IMR-90 (cell line): ENCODE measurements around the gene INTS14. TPM values are rescaled to one million over a fixed set of nuclear protein-coding genes. Genes with fewer than 3 reads are reported as not detected.

Experiments
- ATAC-seq: fragments of 200-7000 bp; cut with Tn5 transposase; 2 replicates; pipeline ENCODE4 v1.9.1; 2020; ENCODE audit warnings: low read depth, mild to moderate bottlenecking, moderate library complexity
- BruUV-seq: library from RNA; stranded (reverse); fragments of 400-500 nt; replicated peaks from 2 replicates; lab custom pipeline; 2021; lab: Mats Ljungman, UMichigan
- CTCF ChIA-PET: fragments of 300-600 bp; formaldehyde crosslinking; extraction: SDS; loops from one replicate; lab custom pipeline; 2021; ENCODE audit warnings: antibody characterized with exemption; lab: Yijun Ruan, JAX
- POLR2A ChIA-PET: fragments of 300-600 bp; sonication (Branson Sonifier 250); formaldehyde crosslinking; loops from one replicate; lab custom pipeline; 2022; ENCODE audit warnings: antibody characterized with exemption; ENCODE audit not compliant: unreplicated experiment; lab: Charles Lee
- DNase-seq: peaks from one replicate; pipeline ENCODE4 v3.0.0; 2013
- H2AFZ ChIP-seq: replicated peaks from 2 replicates; pipeline ENCODE3; 2013; ENCODE audit warnings: low read length, mild to moderate bottlenecking; ENCODE audit not compliant: poor library complexity
- H2AK5ac ChIP-seq: 2 replicates; pipeline ENCODE4 v1.6.1; 2013; ENCODE audit warnings: low read depth, low read length, inconsistent platforms
- H2AK9ac ChIP-seq: replicated peaks from 2 replicates; pipeline ENCODE3; 2013; ENCODE audit warnings: mild to moderate bottlenecking, low read depth, low read length, moderate library complexity; ENCODE audit not compliant: poor library complexity
- H2BK120ac ChIP-seq: 2 replicates; pipeline ENCODE4 v1.6.1; 2013; ENCODE audit warnings: low read depth, low read length, inconsistent platforms
- H2BK15ac ChIP-seq: 3 replicates; pipeline ENCODE4 v1.6.1; 2013; ENCODE audit warnings: low read depth, low read length, inconsistent platforms
- H2BK20ac ChIP-seq: 2 replicates; pipeline ENCODE4 v1.6.1; 2013; ENCODE audit warnings: low read depth, mild to moderate bottlenecking, inconsistent platforms, low read length, moderate library complexity
- H2BK5ac ChIP-seq: 2 replicates; pipeline ENCODE4 v1.6.1; 2013; ENCODE audit warnings: mild to moderate bottlenecking, low read depth, low read length, inconsistent platforms; ENCODE audit not compliant: poor library complexity, severe bottlenecking
- H3K14ac ChIP-seq: replicated peaks from 2 replicates; pipeline ENCODE4 v1.6.1; 2013; ENCODE audit warnings: low read depth, low read length, inconsistent platforms
- H3K18ac ChIP-seq: 2 replicates; pipeline ENCODE4 v1.6.1; 2013; ENCODE audit warnings: low read depth, low read length, control low read depth
- H3K23ac ChIP-seq: 2 replicates; pipeline ENCODE4 v1.6.1; 2013; ENCODE audit warnings: low read depth, low read length, inconsistent platforms
- H3K27ac ChIP-seq: 2 replicates; pipeline ENCODE4 v1.5.1; 2013; ENCODE audit warnings: mild to moderate bottlenecking, control low read depth, low read length; ENCODE audit not compliant: insufficient read depth
- H3K27me3 ChIP-seq: 2 replicates; pipeline ENCODE4 v1.6.1; 2013; ENCODE audit warnings: low read length; ENCODE audit not compliant: control insufficient read depth, insufficient read depth
- H3K36me3 ChIP-seq: 2 replicates; pipeline ENCODE4 v1.6.1; 2013; ENCODE audit warnings: low read length, mixed read lengths; ENCODE audit not compliant: control insufficient read depth, insufficient read depth
- H3K4ac ChIP-seq: 2 replicates; pipeline ENCODE4 v1.6.1; 2013; ENCODE audit warnings: low read depth, low read length, inconsistent platforms
- H3K4me1 ChIP-seq: 2 replicates; pipeline ENCODE4 v1.6.1; 2013; ENCODE audit warnings: low read length, mixed read lengths; ENCODE audit not compliant: control insufficient read depth, insufficient read depth
- H3K4me2 ChIP-seq: 2 replicates; pipeline ENCODE4 v1.6.1; 2013; ENCODE audit warnings: low read depth, mild to moderate bottlenecking, control low read depth, low read length, moderate library complexity
- H3K4me3 ChIP-seq: 2 replicates; pipeline ENCODE4 v1.5.1; 2013; ENCODE audit warnings: low read depth, mild to moderate bottlenecking, control low read depth, low read length, moderate library complexity; ENCODE audit not compliant: insufficient read depth
- H3K56ac ChIP-seq: 2 replicates; pipeline ENCODE4 v1.6.1; 2013; ENCODE audit warnings: low read length, inconsistent platforms; ENCODE audit not compliant: insufficient read depth; ENCODE audit errors: extremely low read depth
- H3K79me1 ChIP-seq, 2 experiments: 2 replicates each; pipeline ENCODE4 v1.6.1; 2013; ENCODE audit warnings: low read length in 2 of 2, inconsistent platforms in 1 of 2, low read depth in 1 of 2
- H3K9ac ChIP-seq: 2 replicates; pipeline ENCODE4 v1.6.1; 2013; ENCODE audit warnings: low read depth, low read length, control low read depth
- H3K9me1 ChIP-seq: 2 replicates; pipeline ENCODE4 v1.6.1; 2013; ENCODE audit warnings: low read length, inconsistent platforms; ENCODE audit not compliant: insufficient read depth
- H3K9me3 ChIP-seq: 2 replicates; pipeline ENCODE4 v1.6.1; 2013; ENCODE audit warnings: low read length; ENCODE audit not compliant: control insufficient read depth, insufficient read depth
- H4K20me1 ChIP-seq: 2 replicates; pipeline ENCODE4 v1.6.1; 2013; ENCODE audit warnings: low read length, inconsistent platforms; ENCODE audit not compliant: insufficient read depth
- H4K5ac ChIP-seq: 2 replicates; pipeline ENCODE4 v1.6.1; 2013; ENCODE audit warnings: mild to moderate bottlenecking, low read depth, low read length, control low read depth
- H4K8ac ChIP-seq, 2 experiments: 2 replicates each; pipeline ENCODE4 v1.6.1; 2013; ENCODE audit warnings: low read depth in 2 of 2, low read length in 2 of 2, control low read depth in 1 of 2, inconsistent platforms in 1 of 2
- H4K91ac ChIP-seq: 2 replicates; pipeline ENCODE4 v1.6.1; 2013; ENCODE audit warnings: low read depth, low read length, inconsistent platforms; ENCODE audit not compliant: insufficient read depth
- BHLHE40 ChIP-seq: fragments of 150-350 bp; IDR thresholded peaks from 2 replicates; pipeline ENCODE4 v1.6.1; 2016; ENCODE audit warnings: mild to moderate bottlenecking, low read depth, low read length
- CEBPB ChIP-seq: IDR thresholded peaks from 2 replicates; pipeline ENCODE4 v1.6.1; 2012; ENCODE audit warnings: low read depth, low read length, improper control_type of control experiment
- CHD1 ChIP-seq: IDR thresholded peaks from 2 replicates; pipeline ENCODE4 v1.6.1; 2012; ENCODE audit warnings: low read depth, low read length, improper control_type of control experiment
- FOS ChIP-seq: fragments of 150-350 bp; IDR thresholded peaks from 2 replicates; pipeline ENCODE4 v1.6.1; 2016; ENCODE audit warnings: low read depth, low read length
- MAFK ChIP-seq: IDR thresholded peaks from 2 replicates; pipeline ENCODE4 v1.6.1; 2012; ENCODE audit warnings: low read depth, low read length, improper control_type of control experiment
- MAZ ChIP-seq: IDR thresholded peaks from 2 replicates; pipeline ENCODE4 v1.6.1; 2012; ENCODE audit warnings: low read depth, mild to moderate bottlenecking, low read length, improper control_type of control experiment, moderate library complexity, borderline replicate concordance
- MXI1 ChIP-seq: IDR thresholded peaks from 2 replicates; pipeline ENCODE4 v1.6.1; 2012; ENCODE audit warnings: low read depth, mild to moderate bottlenecking, low read length, moderate library complexity, borderline replicate concordance
- NFE2L2 ChIP-seq: fragments of 150-350 bp; IDR thresholded peaks from 2 replicates; pipeline ENCODE4 v1.6.1; 2016; ENCODE audit warnings: low read depth, mild to moderate bottlenecking, low read length
- POLR2A ChIP-seq: IDR thresholded peaks from 2 replicates; pipeline ENCODE4 v1.6.1; 2012; ENCODE audit warnings: mild to moderate bottlenecking, low read depth, low read length
- RAD21 ChIP-seq: IDR thresholded peaks from 2 replicates; pipeline ENCODE4 v1.6.1; 2012; ENCODE audit warnings: low read length, improper control_type of control experiment
- RCOR1 ChIP-seq: IDR thresholded peaks from 2 replicates; pipeline ENCODE4 v1.6.1; 2012; ENCODE audit warnings: mild to moderate bottlenecking, low read length, improper control_type of control experiment; ENCODE audit not compliant: insufficient replicate concordance
- RFX5 ChIP-seq: IDR thresholded peaks from 2 replicates; pipeline ENCODE4 v1.8.0; 2012; ENCODE audit warnings: low read depth, mild to moderate bottlenecking, low read length, moderate library complexity
- SMC3 ChIP-seq: fragments of 150-350 bp; IDR thresholded peaks from 2 replicates; pipeline ENCODE4 v1.6.1; 2016; ENCODE audit warnings: low read depth, mild to moderate bottlenecking, antibody characterized with exemption, low read length, moderate library complexity
- dilution Hi-C: fragments of 300-500 bp; cut with HindIII; formaldehyde crosslinking; loops from one replicate; pipeline ENCODE4 v1.14.3; 2018; ENCODE audit warnings: low sequenced_read_pairs; ENCODE audit not compliant: unreplicated experiment
- in situ Hi-C: fragments of 300-500 bp; cut with MboI; formaldehyde crosslinking; loops from 3 replicates; pipeline ENCODE4 v1.14.3; 2019; ENCODE audit warnings: low sequenced_read_pairs, inconsistent platforms, mixed read lengths
- intact Hi-C: fragments of 100-400 bp; cut with micrococcal nuclease; formaldehyde crosslinking; loops from 2 replicates; pipeline ENCODE4 v1.10.0; 2022
- polyA plus RNA-seq, 3 experiments: library from polyadenylated mRNA; depleted of rRNA; stranded (reverse); fragments of >200 nt; gene quantifications; 2 replicates each; pipeline ENCODE4 v1.2.3, GENCODE V29; 2012; ENCODE audit warnings: low replicate concordance in 1 of 3
- total RNA-seq: library from RNA; depleted of rRNA; stranded (reverse); fragments of >200 nt; gene quantifications from 2 replicates; pipeline ENCODE4 v1.2.3, GENCODE V29; 2012
- TF ChIP-seq, protein P1 (sequence below): fragments of 150-350 bp; IDR thresholded peaks from 2 replicates; pipeline ENCODE4 v1.6.1; 2017; ENCODE audit warnings: mild to moderate bottlenecking, antibody characterized with exemption, low read length, low read depth
- TF ChIP-seq, protein P2 (sequence below): fragments of 150-350 bp; IDR thresholded peaks from 2 replicates; pipeline ENCODE4 v1.6.1; 2016; ENCODE audit warnings: low read depth, mild to moderate bottlenecking, low read length, moderate library complexity, borderline replicate concordance
- TF ChIP-seq, protein P3 (sequence below): conservative IDR thresholded peaks from 2 replicates; pipeline ENCODE4 v1.5.1; 2012; ENCODE audit warnings: mild to moderate bottlenecking, low read depth, low read length, improper control_type of control experiment

The INTS14 gene
- total and polyA plus RNA-seq, 2 of the 4 experiments (the other 2 are of a cell fraction): 22.9 to 39.5 TPM

DNA sequence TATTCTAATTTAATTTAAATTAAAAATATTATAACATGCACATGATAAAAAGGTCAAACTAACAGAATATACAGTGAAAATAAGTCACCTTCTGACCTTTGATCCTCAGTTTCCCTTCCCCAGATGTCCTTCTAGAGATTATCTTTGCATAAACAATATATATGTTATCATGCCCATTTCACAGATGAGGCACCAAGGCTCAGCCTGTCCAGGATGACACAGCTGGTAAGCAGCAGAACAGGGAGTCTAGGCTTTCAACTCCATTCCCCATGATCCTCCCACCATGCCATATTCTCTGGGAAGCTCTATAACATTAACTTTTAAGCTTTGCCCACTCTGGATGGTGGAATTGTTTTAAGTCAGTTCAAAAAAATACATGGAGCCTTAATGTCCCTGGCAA lies 12.2 kb upstream of the INTS14 start:
- H3K9me1 ChIP-seq: peaks cover 9% of the 10 kb centered on the region
- no peak overlapping the region for H3K4me3 ChIP-seq
- dilution Hi-C loops (no loop called here), intact Hi-C loops (no loop called here), in situ Hi-C loops (loop anchor here (25.0 kb wide), 1 partner anchor 664 kb away; the partner anchor contains the start of gene DIS3L)
- no peak overlapping the region for H3K14ac ChIP-seq
- H3K18ac ChIP-seq: no peak overlapping the region
- H2BK5ac ChIP-seq: no peak overlapping the region
- H2AK5ac ChIP-seq: no peak overlapping the region
- no peak overlapping the region for H3K23ac ChIP-seq
- no peaks in the 10 kb centered on the region for H4K20me1 ChIP-seq
- ChIA-PET CTCF (interaction anchor here (0.5 kb wide), 1 partner anchor 230 kb away, joined by 4 read pairs; no protein-coding TSS in a partner anchor), POLR2A (no interaction called here)
- no peak overlapping the region for H2BK120ac ChIP-seq
- no peak overlapping the region for H3K56ac ChIP-seq
- DNase-seq: no peak
- no peak overlapping the region for H3K27ac ChIP-seq
- H3K4ac ChIP-seq: no peak overlapping the region
- BruUV-seq: no TSS peak
- H3K79me1 ChIP-seq: no peaks in the 10 kb centered on the region
- no peak overlapping the region for H4K8ac ChIP-seq
- H4K5ac ChIP-seq: no peak overlapping the region
- no peak overlapping the region for H2AFZ ChIP-seq
- H3K27me3 ChIP-seq: no peaks in the 10 kb centered on the region
- H3K4me1 ChIP-seq: no peaks in the 10 kb centered on the region
- H3K36me3 ChIP-seq: no peaks in the 10 kb centered on the region; the same call in 1 of the 2 replicates
- no peak overlapping the region for H2BK15ac ChIP-seq
- H4K91ac ChIP-seq: no peak overlapping the region
- H2AK9ac ChIP-seq: no peak overlapping the region
- no peak overlapping the region for H3K4me2 ChIP-seq
- TF ChIP-seq RAD21: no peak
- TF ChIP-seq MXI1: no peak
- no peak for TF ChIP-seq MAFK
- TF ChIP-seq BHLHE40: no peak
- TF ChIP-seq, protein P1, sequence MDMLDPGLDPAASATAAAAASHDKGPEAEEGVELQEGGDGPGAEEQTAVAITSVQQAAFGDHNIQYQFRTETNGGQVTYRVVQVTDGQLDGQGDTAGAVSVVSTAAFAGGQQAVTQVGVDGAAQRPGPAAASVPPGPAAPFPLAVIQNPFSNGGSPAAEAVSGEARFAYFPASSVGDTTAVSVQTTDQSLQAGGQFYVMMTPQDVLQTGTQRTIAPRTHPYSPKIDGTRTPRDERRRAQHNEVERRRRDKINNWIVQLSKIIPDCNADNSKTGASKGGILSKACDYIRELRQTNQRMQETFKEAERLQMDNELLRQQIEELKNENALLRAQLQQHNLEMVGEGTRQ: no peak
- no peak for TF ChIP-seq MAZ
- TF ChIP-seq SMC3: no peak
- no peak for TF ChIP-seq NFE2L2
- no peak for TF ChIP-seq RFX5
- no peak for TF ChIP-seq FOS
- TF ChIP-seq RCOR1: no peak
- TF ChIP-seq, protein P2, sequence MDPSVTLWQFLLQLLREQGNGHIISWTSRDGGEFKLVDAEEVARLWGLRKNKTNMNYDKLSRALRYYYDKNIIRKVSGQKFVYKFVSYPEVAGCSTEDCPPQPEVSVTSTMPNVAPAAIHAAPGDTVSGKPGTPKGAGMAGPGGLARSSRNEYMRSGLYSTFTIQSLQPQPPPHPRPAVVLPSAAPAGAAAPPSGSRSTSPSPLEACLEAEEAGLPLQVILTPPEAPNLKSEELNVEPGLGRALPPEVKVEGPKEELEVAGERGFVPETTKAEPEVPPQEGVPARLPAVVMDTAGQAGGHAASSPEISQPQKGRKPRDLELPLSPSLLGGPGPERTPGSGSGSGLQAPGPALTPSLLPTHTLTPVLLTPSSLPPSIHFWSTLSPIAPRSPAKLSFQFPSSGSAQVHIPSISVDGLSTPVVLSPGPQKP: no peak
- no peak for TF ChIP-seq CHD1
- TF ChIP-seq, protein P3, sequence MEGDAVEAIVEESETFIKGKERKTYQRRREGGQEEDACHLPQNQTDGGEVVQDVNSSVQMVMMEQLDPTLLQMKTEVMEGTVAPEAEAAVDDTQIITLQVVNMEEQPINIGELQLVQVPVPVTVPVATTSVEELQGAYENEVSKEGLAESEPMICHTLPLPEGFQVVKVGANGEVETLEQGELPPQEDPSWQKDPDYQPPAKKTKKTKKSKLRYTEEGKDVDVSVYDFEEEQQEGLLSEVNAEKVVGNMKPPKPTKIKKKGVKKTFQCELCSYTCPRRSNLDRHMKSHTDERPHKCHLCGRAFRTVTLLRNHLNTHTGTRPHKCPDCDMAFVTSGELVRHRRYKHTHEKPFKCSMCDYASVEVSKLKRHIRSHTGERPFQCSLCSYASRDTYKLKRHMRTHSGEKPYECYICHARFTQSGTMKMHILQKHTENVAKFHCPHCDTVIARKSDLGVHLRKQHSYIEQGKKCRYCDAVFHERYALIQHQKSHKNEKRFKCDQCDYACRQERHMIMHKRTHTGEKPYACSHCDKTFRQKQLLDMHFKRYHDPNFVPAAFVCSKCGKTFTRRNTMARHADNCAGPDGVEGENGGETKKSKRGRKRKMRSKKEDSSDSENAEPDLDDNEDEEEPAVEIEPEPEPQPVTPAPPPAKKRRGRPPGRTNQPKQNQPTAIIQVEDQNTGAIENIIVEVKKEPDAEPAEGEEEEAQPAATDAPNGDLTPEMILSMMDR: no peak
- no peak for TF ChIP-seq POLR2A
- TF ChIP-seq CEBPB: no peak
- H3K9ac ChIP-seq: no peak overlapping the region
- no peak overlapping the region for H2BK20ac ChIP-seq
- ATAC-seq: no peak
- no peaks in the 10 kb centered on the region for H3K9me3 ChIP-seq
